Measurements from ENCODE around the gene SLC30A4. TPM values are rescaled to one million over a fixed set of nuclear protein-coding genes. Genes with fewer than 3 reads are reported as not detected.

The SLC30A4 gene
- total and polyA plus RNA-seq, 2 donors (not counting 1 experiment from before 2014, with no cell fraction given) = 6.7 to 12.2 TPM

DNA sequence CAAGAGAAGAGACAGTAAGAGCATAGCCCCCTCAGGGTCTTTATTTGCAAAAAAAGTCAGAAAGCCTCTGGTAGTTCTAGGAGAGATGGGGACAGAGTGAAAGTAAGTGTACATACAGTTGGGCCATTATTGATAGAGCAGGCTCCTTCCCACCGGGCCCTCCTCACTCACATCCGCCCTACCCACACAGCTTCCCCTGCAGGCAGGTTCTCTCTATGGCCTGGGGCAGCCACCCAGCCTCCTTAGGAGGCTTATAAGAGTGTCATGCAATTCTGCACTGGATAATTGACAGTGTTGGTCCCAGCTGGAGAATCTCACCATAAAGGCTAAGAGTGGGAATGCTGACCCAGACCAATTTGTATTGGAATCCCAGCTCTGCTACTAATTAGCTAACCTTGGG is 49.5 kb downstream of the SLC30A4 start:
- H3K4me3 ChIP-seq (replicated peaks in 1 of 4; ENCODE audit: control extremely low read depth in 1 of 4, insufficient read depth in 1 of 4, low read depth in 3 of 4, low read length in 4 of 4) = no peak overlapping the region
- no peaks in the 10 kb centered on the region for H3K36me3 ChIP-seq (ENCODE audit: control insufficient read depth, insufficient read depth, low read length)
- H3K27ac ChIP-seq (ENCODE audit: insufficient read depth, low read length) = no peak overlapping the region
- H3K9me3 ChIP-seq (ENCODE audit: control insufficient read depth, insufficient read depth, low read depth, low read length) = no peaks in the 10 kb centered on the region
- no peak for TF ChIP-seq EZH2 (IDR thresholded peaks at IDR 0.05; ENCODE audit: low read length, missing control alignments)
- TF ChIP-seq, protein P1, sequence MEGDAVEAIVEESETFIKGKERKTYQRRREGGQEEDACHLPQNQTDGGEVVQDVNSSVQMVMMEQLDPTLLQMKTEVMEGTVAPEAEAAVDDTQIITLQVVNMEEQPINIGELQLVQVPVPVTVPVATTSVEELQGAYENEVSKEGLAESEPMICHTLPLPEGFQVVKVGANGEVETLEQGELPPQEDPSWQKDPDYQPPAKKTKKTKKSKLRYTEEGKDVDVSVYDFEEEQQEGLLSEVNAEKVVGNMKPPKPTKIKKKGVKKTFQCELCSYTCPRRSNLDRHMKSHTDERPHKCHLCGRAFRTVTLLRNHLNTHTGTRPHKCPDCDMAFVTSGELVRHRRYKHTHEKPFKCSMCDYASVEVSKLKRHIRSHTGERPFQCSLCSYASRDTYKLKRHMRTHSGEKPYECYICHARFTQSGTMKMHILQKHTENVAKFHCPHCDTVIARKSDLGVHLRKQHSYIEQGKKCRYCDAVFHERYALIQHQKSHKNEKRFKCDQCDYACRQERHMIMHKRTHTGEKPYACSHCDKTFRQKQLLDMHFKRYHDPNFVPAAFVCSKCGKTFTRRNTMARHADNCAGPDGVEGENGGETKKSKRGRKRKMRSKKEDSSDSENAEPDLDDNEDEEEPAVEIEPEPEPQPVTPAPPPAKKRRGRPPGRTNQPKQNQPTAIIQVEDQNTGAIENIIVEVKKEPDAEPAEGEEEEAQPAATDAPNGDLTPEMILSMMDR (conservative IDR thresholded peaks at IDR 0.05 in 1 of 2, IDR thresholded peaks at IDR 0.05 in 1 of 2; ENCODE audit: low read depth in 1 of 2, low read length in 2 of 2) = no peak
- DNase-seq (ENCODE audit: low read depth in 2 of 2) = no peak
- no peaks in the 10 kb centered on the region for H3K4me1 ChIP-seq (ENCODE audit: control insufficient read depth, extremely low read depth, insufficient read depth, low read length)
- H2AFZ ChIP-seq (ENCODE audit: low read length) = no peak overlapping the region
- H3K9ac ChIP-seq (ENCODE audit: insufficient read depth, low read length) = no peak overlapping the region
- no peak overlapping the region for H3K4me2 ChIP-seq (ENCODE audit: extremely low read depth, insufficient read depth, low read length)
- H3K27me3 ChIP-seq (ENCODE audit: control insufficient read depth, insufficient read depth, low read length) = peaks cover 3% of the 10 kb centered on the region
- H4K20me1 ChIP-seq (ENCODE audit: control insufficient read depth, extremely low read depth, insufficient read depth, low read length) = no peaks in the 10 kb centered on the region
- no peaks in the 10 kb centered on the region for H3K79me2 ChIP-seq (ENCODE audit: control insufficient read depth, insufficient read depth, low read length)

DNA sequence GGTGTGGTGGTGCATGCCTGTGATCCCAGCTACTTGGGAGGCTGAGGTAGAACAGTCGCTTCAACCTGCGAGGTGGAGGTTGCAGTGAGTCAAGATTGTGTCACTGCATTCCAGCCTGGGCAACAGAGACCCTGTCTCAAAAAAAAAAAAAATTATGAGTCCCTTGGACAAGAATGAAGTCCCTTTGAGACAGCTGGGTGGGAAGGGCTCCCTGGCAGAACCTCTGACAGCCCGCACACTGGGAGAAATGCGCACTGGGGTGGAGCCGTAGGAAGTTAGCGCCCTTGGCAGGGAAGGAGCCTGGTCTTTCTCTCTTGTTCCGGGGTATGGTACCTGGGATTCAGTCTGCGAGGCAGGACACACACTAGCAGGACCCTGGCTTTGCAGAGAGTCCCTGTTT is 51.4 kb downstream of the SLC30A4 start:
- Histone ChIP-seq H3K4me3 (replicated peaks in 1 of 4; ENCODE audit: control extremely low read depth in 1 of 4, insufficient read depth in 1 of 4, low read depth in 3 of 4, low read length in 4 of 4) (no peak overlapping the region), H3K9ac (ENCODE audit: insufficient read depth, low read length) (no peak overlapping the region), H3K9me3 (ENCODE audit: control insufficient read depth, insufficient read depth, low read depth, low read length) (no peaks in the 10 kb centered on the region), H3K79me2 (ENCODE audit: control insufficient read depth, insufficient read depth, low read length) (no peaks in the 10 kb centered on the region), H3K4me2 (ENCODE audit: extremely low read depth, insufficient read depth, low read length) (no peak overlapping the region), H3K27ac (ENCODE audit: insufficient read depth, low read length) (no peak overlapping the region), H4K20me1 (ENCODE audit: control insufficient read depth, extremely low read depth, insufficient read depth, low read length) (no peaks in the 10 kb centered on the region), H3K27me3 (ENCODE audit: control insufficient read depth, insufficient read depth, low read length) (peaks cover 3% of the 10 kb centered on the region), H2AFZ (ENCODE audit: low read length) (no peak overlapping the region), H3K4me1 (ENCODE audit: control insufficient read depth, extremely low read depth, insufficient read depth, low read length) (no peaks in the 10 kb centered on the region), H3K36me3 (ENCODE audit: control insufficient read depth, insufficient read depth, low read length) (no peaks in the 10 kb centered on the region)
- TF ChIP-seq, protein P1 (conservative IDR thresholded peaks at IDR 0.05 in 1 of 2, IDR thresholded peaks at IDR 0.05 in 1 of 2; ENCODE audit: low read depth in 1 of 2, low read length in 2 of 2) = no peak
- no peak for TF ChIP-seq EZH2 (IDR thresholded peaks at IDR 0.05; ENCODE audit: low read length, missing control alignments)
- DNase-seq (ENCODE audit: low read depth in 2 of 2) = no peak

DNA sequence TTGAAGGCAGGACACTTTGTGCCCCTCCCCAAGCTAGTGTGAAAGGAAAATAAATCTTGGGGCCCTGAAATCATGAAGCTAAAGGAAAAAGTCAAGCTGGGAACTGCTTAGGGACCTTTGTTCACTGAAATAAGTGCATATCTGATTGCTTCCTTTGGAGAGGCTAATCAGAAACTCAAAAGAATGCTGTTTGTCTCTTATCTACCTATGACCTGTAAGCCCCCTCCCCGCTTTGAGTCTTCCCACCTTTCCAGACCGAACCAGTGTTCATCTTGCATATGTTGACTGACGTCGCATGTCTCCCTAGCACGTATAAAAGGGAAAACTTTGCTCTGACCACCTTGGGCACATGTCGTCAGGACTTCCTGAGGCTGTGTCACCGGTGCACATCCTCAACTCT is 53.1 kb downstream of the SLC30A4 start:
- no peaks in the 10 kb centered on the region for H3K9me3 ChIP-seq (ENCODE audit: control insufficient read depth, insufficient read depth, low read depth, low read length)
- no peak overlapping the region for H3K27ac ChIP-seq (ENCODE audit: insufficient read depth, low read length)
- H3K79me2 ChIP-seq (ENCODE audit: control insufficient read depth, insufficient read depth, low read length) = no peaks in the 10 kb centered on the region
- DNase-seq (ENCODE audit: low read depth in 2 of 2) = no peak
- no peak overlapping the region for H2AFZ ChIP-seq (ENCODE audit: low read length)
- H3K9ac ChIP-seq (ENCODE audit: insufficient read depth, low read length) = no peak overlapping the region
- no peaks in the 10 kb centered on the region for H3K4me1 ChIP-seq (ENCODE audit: control insufficient read depth, extremely low read depth, insufficient read depth, low read length)
- no peak overlapping the region for H3K4me3 ChIP-seq (replicated peaks in 1 of 4; ENCODE audit: control extremely low read depth in 1 of 4, insufficient read depth in 1 of 4, low read depth in 3 of 4, low read length in 4 of 4)
- no peaks in the 10 kb centered on the region for H3K36me3 ChIP-seq (ENCODE audit: control insufficient read depth, insufficient read depth, low read length)
- peaks cover 3% of the 10 kb centered on the region for H3K27me3 ChIP-seq (ENCODE audit: control insufficient read depth, insufficient read depth, low read length)
- no peak overlapping the region for H3K4me2 ChIP-seq (ENCODE audit: extremely low read depth, insufficient read depth, low read length)
- H4K20me1 ChIP-seq (ENCODE audit: control insufficient read depth, extremely low read depth, insufficient read depth, low read length) = no peaks in the 10 kb centered on the region
- no peak for TF ChIP-seq EZH2 (IDR thresholded peaks at IDR 0.05; ENCODE audit: low read length, missing control alignments)

All from fibroblast of lung (primary cell).